IMR-90 (cell line): ENCODE measurements around the gene METTL5. TPM values are rescaled to one million over a fixed set of nuclear protein-coding genes. Genes with fewer than 3 reads are reported as not detected.
"Not testable (repeated sequence)": the region's sequence is repeated elsewhere in the genome, so short reads cannot be mapped to it uniquely, and the experiment has no call there.

Source experiments
- ATAC-seq: fragments of 200-7000 bp; cut with Tn5 transposase; 2 replicates; pipeline ENCODE4 v1.9.1; 2020; ENCODE audit warnings: low read depth, mild to moderate bottlenecking, moderate library complexity
- BruUV-seq: library from RNA; stranded (reverse); fragments of 400-500 nt; replicated peaks from 2 replicates; lab custom pipeline; 2021; lab: Mats Ljungman, UMichigan
- CTCF ChIA-PET: fragments of 300-600 bp; formaldehyde crosslinking; extraction: SDS; loops from one replicate; lab custom pipeline; 2021; ENCODE audit warnings: antibody characterized with exemption; lab: Yijun Ruan, JAX
- POLR2A ChIA-PET: fragments of 300-600 bp; sonication (Branson Sonifier 250); formaldehyde crosslinking; loops from one replicate; lab custom pipeline; 2022; ENCODE audit warnings: antibody characterized with exemption; ENCODE audit not compliant: unreplicated experiment; lab: Charles Lee
- DNase-seq: peaks from one replicate; pipeline ENCODE4 v3.0.0; 2013
- H2AFZ ChIP-seq: replicated peaks from 2 replicates; pipeline ENCODE3; 2013; ENCODE audit warnings: low read length, mild to moderate bottlenecking; ENCODE audit not compliant: poor library complexity
- H2AK5ac ChIP-seq: 2 replicates; pipeline ENCODE4 v1.6.1; 2013; ENCODE audit warnings: low read depth, low read length, inconsistent platforms
- H2AK9ac ChIP-seq: replicated peaks from 2 replicates; pipeline ENCODE3; 2013; ENCODE audit warnings: mild to moderate bottlenecking, low read depth, low read length, moderate library complexity; ENCODE audit not compliant: poor library complexity
- H2BK120ac ChIP-seq: 2 replicates; pipeline ENCODE4 v1.6.1; 2013; ENCODE audit warnings: low read depth, low read length, inconsistent platforms
- H2BK15ac ChIP-seq: 3 replicates; pipeline ENCODE4 v1.6.1; 2013; ENCODE audit warnings: low read depth, low read length, inconsistent platforms
- H2BK20ac ChIP-seq: 2 replicates; pipeline ENCODE4 v1.6.1; 2013; ENCODE audit warnings: low read depth, mild to moderate bottlenecking, inconsistent platforms, low read length, moderate library complexity
- H2BK5ac ChIP-seq: 2 replicates; pipeline ENCODE4 v1.6.1; 2013; ENCODE audit warnings: mild to moderate bottlenecking, low read depth, low read length, inconsistent platforms; ENCODE audit not compliant: poor library complexity, severe bottlenecking
- H3K14ac ChIP-seq: replicated peaks from 2 replicates; pipeline ENCODE4 v1.6.1; 2013; ENCODE audit warnings: low read depth, low read length, inconsistent platforms
- H3K18ac ChIP-seq: 2 replicates; pipeline ENCODE4 v1.6.1; 2013; ENCODE audit warnings: low read depth, low read length, control low read depth
- H3K23ac ChIP-seq: 2 replicates; pipeline ENCODE4 v1.6.1; 2013; ENCODE audit warnings: low read depth, low read length, inconsistent platforms
- H3K27ac ChIP-seq: 2 replicates; pipeline ENCODE4 v1.5.1; 2013; ENCODE audit warnings: mild to moderate bottlenecking, control low read depth, low read length; ENCODE audit not compliant: insufficient read depth
- H3K27me3 ChIP-seq: 2 replicates; pipeline ENCODE4 v1.6.1; 2013; ENCODE audit warnings: low read length; ENCODE audit not compliant: control insufficient read depth, insufficient read depth
- H3K36me3 ChIP-seq: 2 replicates; pipeline ENCODE4 v1.6.1; 2013; ENCODE audit warnings: low read length, mixed read lengths; ENCODE audit not compliant: control insufficient read depth, insufficient read depth
- H3K4ac ChIP-seq: 2 replicates; pipeline ENCODE4 v1.6.1; 2013; ENCODE audit warnings: low read depth, low read length, inconsistent platforms
- H3K4me1 ChIP-seq: 2 replicates; pipeline ENCODE4 v1.6.1; 2013; ENCODE audit warnings: low read length, mixed read lengths; ENCODE audit not compliant: control insufficient read depth, insufficient read depth
- H3K4me2 ChIP-seq: 2 replicates; pipeline ENCODE4 v1.6.1; 2013; ENCODE audit warnings: low read depth, mild to moderate bottlenecking, control low read depth, low read length, moderate library complexity
- H3K4me3 ChIP-seq: 2 replicates; pipeline ENCODE4 v1.5.1; 2013; ENCODE audit warnings: low read depth, mild to moderate bottlenecking, control low read depth, low read length, moderate library complexity; ENCODE audit not compliant: insufficient read depth
- H3K56ac ChIP-seq: 2 replicates; pipeline ENCODE4 v1.6.1; 2013; ENCODE audit warnings: low read length, inconsistent platforms; ENCODE audit not compliant: insufficient read depth; ENCODE audit errors: extremely low read depth
- H3K79me1 ChIP-seq, 2 experiments: 2 replicates each; pipeline ENCODE4 v1.6.1; 2013; ENCODE audit warnings: low read length in 2 of 2, inconsistent platforms in 1 of 2, low read depth in 1 of 2
- H3K9ac ChIP-seq: 2 replicates; pipeline ENCODE4 v1.6.1; 2013; ENCODE audit warnings: low read depth, low read length, control low read depth
- H3K9me1 ChIP-seq: 2 replicates; pipeline ENCODE4 v1.6.1; 2013; ENCODE audit warnings: low read length, inconsistent platforms; ENCODE audit not compliant: insufficient read depth
- H3K9me3 ChIP-seq: 2 replicates; pipeline ENCODE4 v1.6.1; 2013; ENCODE audit warnings: low read length; ENCODE audit not compliant: control insufficient read depth, insufficient read depth
- H4K20me1 ChIP-seq: 2 replicates; pipeline ENCODE4 v1.6.1; 2013; ENCODE audit warnings: low read length, inconsistent platforms; ENCODE audit not compliant: insufficient read depth
- H4K5ac ChIP-seq: 2 replicates; pipeline ENCODE4 v1.6.1; 2013; ENCODE audit warnings: mild to moderate bottlenecking, low read depth, low read length, control low read depth
- H4K8ac ChIP-seq, 2 experiments: 2 replicates each; pipeline ENCODE4 v1.6.1; 2013; ENCODE audit warnings: low read depth in 2 of 2, low read length in 2 of 2, control low read depth in 1 of 2, inconsistent platforms in 1 of 2
- H4K91ac ChIP-seq: 2 replicates; pipeline ENCODE4 v1.6.1; 2013; ENCODE audit warnings: low read depth, low read length, inconsistent platforms; ENCODE audit not compliant: insufficient read depth
- CHD1 ChIP-seq: IDR thresholded peaks from 2 replicates; pipeline ENCODE4 v1.6.1; 2012; ENCODE audit warnings: low read depth, low read length, improper control_type of control experiment
- CTCF ChIP-seq: conservative IDR thresholded peaks from 2 replicates; pipeline ENCODE4 v1.5.1; 2012; ENCODE audit warnings: mild to moderate bottlenecking, low read depth, low read length, improper control_type of control experiment
- FOS ChIP-seq: fragments of 150-350 bp; IDR thresholded peaks from 2 replicates; pipeline ENCODE4 v1.6.1; 2016; ENCODE audit warnings: low read depth, low read length
- MAFK ChIP-seq: IDR thresholded peaks from 2 replicates; pipeline ENCODE4 v1.6.1; 2012; ENCODE audit warnings: low read depth, low read length, improper control_type of control experiment
- NFE2L2 ChIP-seq: fragments of 150-350 bp; IDR thresholded peaks from 2 replicates; pipeline ENCODE4 v1.6.1; 2016; ENCODE audit warnings: low read depth, mild to moderate bottlenecking, low read length
- POLR2A ChIP-seq: IDR thresholded peaks from 2 replicates; pipeline ENCODE4 v1.6.1; 2012; ENCODE audit warnings: mild to moderate bottlenecking, low read depth, low read length
- SMC3 ChIP-seq: fragments of 150-350 bp; IDR thresholded peaks from 2 replicates; pipeline ENCODE4 v1.6.1; 2016; ENCODE audit warnings: low read depth, mild to moderate bottlenecking, antibody characterized with exemption, low read length, moderate library complexity
- WGBS, 2 experiments: methylation state at CpG; one replicate each; pipeline versions ENCODE4 v1.1.5 to v1.1.7; 2013; ENCODE audit warnings: missing lambda C conversion rate in 2 of 2; ENCODE audit not compliant: insufficient read length in 1 of 2; ENCODE audit errors: extremely low coverage in 2 of 2; 5-methylcytosine and 5-hydroxymethylcytosine counted together
- dilution Hi-C: fragments of 300-500 bp; cut with HindIII; formaldehyde crosslinking; loops from one replicate; pipeline ENCODE4 v1.14.3; 2018; ENCODE audit warnings: low sequenced_read_pairs; ENCODE audit not compliant: unreplicated experiment
- in situ Hi-C: fragments of 300-500 bp; cut with MboI; formaldehyde crosslinking; loops from 3 replicates; pipeline ENCODE4 v1.14.3; 2019; ENCODE audit warnings: low sequenced_read_pairs, inconsistent platforms, mixed read lengths
- intact Hi-C: fragments of 100-400 bp; cut with micrococcal nuclease; formaldehyde crosslinking; loops from 2 replicates; pipeline ENCODE4 v1.10.0; 2022
- polyA plus RNA-seq, 3 experiments: library from polyadenylated mRNA; depleted of rRNA; stranded (reverse); fragments of >200 nt; gene quantifications; 2 replicates each; pipeline ENCODE4 v1.2.3, GENCODE V29; 2012; ENCODE audit warnings: low replicate concordance in 1 of 3
- total RNA-seq: library from RNA; depleted of rRNA; stranded (reverse); fragments of >200 nt; gene quantifications from 2 replicates; pipeline ENCODE4 v1.2.3, GENCODE V29; 2012

Gene METTL5
- total and polyA plus RNA-seq, 2 of the 4 experiments (the other 2 are of a cell fraction) = 38.3 to 49.8 TPM

- Histone ChIP-seq H3K4me2 (no peak overlapping the region), H2AK5ac (no peak overlapping the region), H3K9me3 (no peaks in the 10 kb centered on the region; the same call in 1 of the 2 replicates), H3K56ac (no peak overlapping the region), H4K20me1 (peaks cover 5% of the 10 kb centered on the region; the same call in 1 of the 2 replicates), H3K18ac (no peak overlapping the region), H3K9ac (no peak overlapping the region), H2BK15ac (no peak overlapping the region), H2BK5ac (no peak overlapping the region), H4K8ac (no peak overlapping the region), H3K14ac (no peak overlapping the region), H4K91ac (no peak overlapping the region), H3K4me3 (no peak overlapping the region), H2BK20ac (no peak overlapping the region), H3K36me3 (0 out of 2 replicates have a peak, but pooled peaks cover 5% of the 10 kb centered on the region), H3K27ac (no peak overlapping the region), H3K9me1 (no peaks in the 10 kb centered on the region), H2BK120ac (no peak overlapping the region), H2AK9ac (no peak overlapping the region), H4K5ac (no peak overlapping the region), H3K79me1 (peaks cover 25 to 39% of the 10 kb centered on the region in 2 experiments; a peak in 3 of 4 replicates), H3K23ac (no peak overlapping the region), H3K27me3 (no peaks in the 10 kb centered on the region), H3K4ac (no peak overlapping the region), H3K4me1 (no peaks in the 10 kb centered on the region), H2AFZ (no peak overlapping the region)
- ChIA-PET POLR2A (no interaction called here), CTCF (no interaction called here)
- BruUV-seq = no TSS peak
- in situ Hi-C loops = no loop called here
- dilution Hi-C loops = no loop called here
- ATAC-seq (no peak), DNase-seq (no peak)
- no CpG with 5 or more reads among the region's 1 CpG for WGBS, 2 experiments
- intact Hi-C loops = no loop called here
- TF ChIP-seq MAFK (no peak), FOS (no peak), SMC3 (no peak), NFE2L2 (no peak), CHD1 (no peak), CTCF (no peak), POLR2A (no peak)
Measured at GRCh38 chr2:169849710-169850109, 25.0 kb upstream of the METTL5 start.

- H3K56ac ChIP-seq, H4K91ac ChIP-seq, H2BK15ac ChIP-seq, H2AK5ac ChIP-seq, H3K9me1 ChIP-seq, H2AK9ac ChIP-seq, dilution Hi-C loops, H3K9ac ChIP-seq, H4K5ac ChIP-seq, H3K4me2 ChIP-seq, H2AFZ ChIP-seq, H3K18ac ChIP-seq, H3K27ac ChIP-seq, BruUV-seq, H2BK20ac ChIP-seq, H3K4me3 ChIP-seq, H3K14ac ChIP-seq, H2BK5ac ChIP-seq, H3K4me1 ChIP-seq, H3K4ac ChIP-seq, H4K8ac ChIP-seq, DNase-seq, H3K27me3 ChIP-seq, H2BK120ac ChIP-seq, H4K20me1 ChIP-seq, in situ Hi-C loops, POLR2A ChIA-PET, CTCF ChIA-PET, H3K36me3 ChIP-seq, intact Hi-C loops, H3K23ac ChIP-seq, H3K9me3 ChIP-seq, ATAC-seq: not testable (repeated sequence)
- H3K79me1 ChIP-seq = peaks cover 25 to 39% of the 10 kb centered on the region in 2 experiments; a peak in 3 of 4 replicates
- 40% methylated on average over 3 of the region's 8 CpGs; no CpG with 5 or more reads in 1 of the 2 experiments for WGBS, 2 experiments
Measured at GRCh38 chr2:169848959-169849693, 24.4 kb upstream of the METTL5 start.
